H1 (cell line): ENCODE measurements around the gene AMIGO2. TPM values are rescaled to one million over a fixed set of nuclear protein-coding genes. Genes with fewer than 3 reads are reported as not detected.

ENCODE experiments used
- CTCF ChIA-PET: fragments of 300-600 bp; sonication (Branson Sonifier 250); formaldehyde crosslinking; loops from one replicate; lab custom pipeline; 2021; ENCODE audit not compliant: partially characterized antibody; lab: Charles Lee
- POLR2A ChIA-PET: fragments of 300-600 bp; sonication (Branson Sonifier 250); formaldehyde crosslinking; loops from one replicate; lab custom pipeline; 2021; ENCODE audit warnings: inconsistent platforms; ENCODE audit not compliant: partially characterized antibody; lab: Charles Lee
- DNase-seq, 2 experiments: peaks; one replicate each; pipeline versions ENCODE4 v3.0.0 to v3.0.0-alpha.2; 2010 to 2022; ENCODE audit warnings: low spot score in 2 of 2, low read depth in 1 of 2, mixed read lengths in 1 of 2
- FAIRE-seq: peaks from 2 replicates; lab custom pipeline; 2011; peaks lifted over from hg19 to GRCh38; lab: Jason Lieb, UNC
- H2AFZ ChIP-seq: 2 replicates; pipeline ENCODE4 v1.8.1; 2012; ENCODE audit warnings: low read length, inconsistent platforms
- H2AK5ac ChIP-seq: 2 replicates; pipeline ENCODE4 v1.6.1; 2013; ENCODE audit warnings: low read depth, low read length
- H2BK120ac ChIP-seq: replicated peaks from 2 replicates; pipeline ENCODE3; 2013; ENCODE audit warnings: low read depth, low read length, inconsistent platforms
- H2BK12ac ChIP-seq: 2 replicates; pipeline ENCODE4 v1.6.1; 2013; ENCODE audit warnings: low read depth, low read length
- H2BK15ac ChIP-seq: 2 replicates; pipeline ENCODE4 v1.6.1; 2013; ENCODE audit warnings: low read length
- H2BK20ac ChIP-seq: 2 replicates; pipeline ENCODE4 v1.6.1; 2013; ENCODE audit warnings: low read length
- H2BK5ac ChIP-seq: 2 replicates; pipeline ENCODE4 v1.6.1; 2013; ENCODE audit warnings: low read depth, low read length
- H3K14ac ChIP-seq: 2 replicates; pipeline ENCODE4 v1.6.1; 2013; ENCODE audit warnings: inconsistent platforms; ENCODE audit not compliant: insufficient read length
- H3K18ac ChIP-seq: 2 replicates; pipeline ENCODE4 v1.6.1; 2013; ENCODE audit warnings: low read length; ENCODE audit errors: extremely low read depth
- H3K23ac ChIP-seq: 2 replicates; pipeline ENCODE4 v1.6.1; 2013; ENCODE audit warnings: inconsistent platforms; ENCODE audit not compliant: insufficient read length
- H3K23me2 ChIP-seq: 2 replicates; pipeline ENCODE4 v1.6.1; 2013; ENCODE audit warnings: low read depth, low read length
- H3K27ac ChIP-seq: 2 replicates; pipeline ENCODE4 v1.6.1; 2011; ENCODE audit warnings: low read depth, low read length, inconsistent platforms
- H3K27me3 ChIP-seq, 4 experiments: replicated peaks in 1 of 4; 1 replicate in 1 of 4; 2 replicates in 3 of 4; pipeline versions ENCODE4 v1.6.1 to v1.8.1; 2011 to 2013; ENCODE audit warnings: low read length in 3 of 4, mild to moderate bottlenecking in 3 of 4, inconsistent platforms in 2 of 4, mixed read lengths in 2 of 4, moderate library complexity in 1 of 4; ENCODE audit not compliant: control insufficient read depth in 3 of 4, insufficient read depth in 3 of 4; ENCODE audit errors: extremely low read depth in 1 of 4
- H3K36me3 ChIP-seq, 4 experiments: 2 replicates each; pipeline versions ENCODE4 v1.6.1 to v1.8.1; 2011 to 2013; ENCODE audit warnings: mild to moderate bottlenecking in 4 of 4, low read length in 3 of 4, moderate library complexity in 2 of 4, control low read depth in 1 of 4, inconsistent platforms in 1 of 4; ENCODE audit not compliant: insufficient read depth in 4 of 4, control insufficient read depth in 2 of 4
- H3K4ac ChIP-seq: replicated peaks from 2 replicates; pipeline ENCODE3; 2013; ENCODE audit warnings: low read length, low read depth, mixed read lengths, inconsistent platforms; ENCODE audit not compliant: insufficient read length
- H3K4me1 ChIP-seq, 4 experiments: replicated peaks in 1 of 4; 1 replicate in 1 of 4; 2 replicates in 3 of 4; pipeline versions ENCODE4 v1.6.1 to v1.8.1; 2011 to 2013; ENCODE audit warnings: low read length in 3 of 4, inconsistent platforms in 2 of 4, mixed read lengths in 1 of 4; ENCODE audit not compliant: insufficient read depth in 4 of 4, control insufficient read depth in 3 of 4
- H3K4me2 ChIP-seq, 2 experiments: 2 replicates each; pipeline versions ENCODE4 v1.6.1 to v1.8.1; 2011 to 2013; ENCODE audit warnings: low read depth in 2 of 2, low read length in 2 of 2, control low read depth in 1 of 2, inconsistent platforms in 1 of 2, mild to moderate bottlenecking in 1 of 2; ENCODE audit not compliant: insufficient read depth in 1 of 2
- H3K4me3 ChIP-seq, 4 experiments: fragments of 200-600, 300-600 bp in 1 of 4; sonication (generic), shearing (Covaris generic), sonication (Bioruptor Twin) in 1 of 4; 2 replicates each; pipeline versions ENCODE4 v1.5.1 to v1.8.1; 2011 to 2016; ENCODE audit warnings: low read length in 4 of 4, low read depth in 3 of 4, control low read depth in 2 of 4, inconsistent platforms in 2 of 4, mild to moderate bottlenecking in 2 of 4, mixed read lengths in 1 of 4, moderate library complexity in 1 of 4; ENCODE audit not compliant: insufficient read depth in 2 of 4; ENCODE audit errors: extremely low read depth in 1 of 4
- H3K56ac ChIP-seq: replicated peaks from 2 replicates; pipeline ENCODE3; 2013; ENCODE audit warnings: low read depth, mild to moderate bottlenecking, mixed read lengths, low read length, inconsistent platforms; ENCODE audit not compliant: insufficient read length
- H3K79me1 ChIP-seq: 2 replicates; pipeline ENCODE4 v1.6.1; 2013; ENCODE audit warnings: low read depth, low read length, control low read depth
- H3K79me2 ChIP-seq, 2 experiments: 2 replicates each; pipeline versions ENCODE4 v1.6.1 to v1.8.1; 2012 to 2013; ENCODE audit warnings: low read length in 2 of 2, mild to moderate bottlenecking in 2 of 2, inconsistent platforms in 1 of 2; ENCODE audit not compliant: insufficient read depth in 2 of 2, control insufficient read depth in 1 of 2
- H3K9ac ChIP-seq, 4 experiments: replicated peaks in 1 of 4; 1 replicate in 1 of 4; 2 replicates in 3 of 4; pipeline versions ENCODE4 v1.6.1 to v1.8.1; 2011 to 2013; ENCODE audit warnings: low read depth in 3 of 4, low read length in 3 of 4, control low read depth in 2 of 4, mild to moderate bottlenecking in 2 of 4, moderate library complexity in 2 of 4, inconsistent platforms in 1 of 4; ENCODE audit errors: extremely low read depth in 1 of 4
- H3K9me3 ChIP-seq, 2 experiments: 2 replicates each; pipeline versions ENCODE4 v1.6.1 to v1.8.1; 2012 to 2013; ENCODE audit warnings: mild to moderate bottlenecking in 2 of 2, moderate library complexity in 2 of 2, control low read depth in 1 of 2, inconsistent platforms in 1 of 2, low read depth in 1 of 2, low read length in 1 of 2, mixed read lengths in 1 of 2; ENCODE audit not compliant: insufficient read depth in 2 of 2
- H4K20me1 ChIP-seq, 2 experiments: replicated peaks in 1 of 2; 2 replicates each; pipeline versions ENCODE3 to v1.8.1; 2011 to 2013; ENCODE audit warnings: inconsistent platforms in 2 of 2, low read length in 2 of 2, mild to moderate bottlenecking in 1 of 2; ENCODE audit not compliant: insufficient read depth in 2 of 2, control insufficient read depth in 1 of 2
- H4K5ac ChIP-seq: 2 replicates; pipeline ENCODE4 v1.6.1; 2013; ENCODE audit warnings: low read length, low read depth, mixed read lengths, inconsistent platforms; ENCODE audit not compliant: insufficient read length
- H4K8ac ChIP-seq: 2 replicates; pipeline ENCODE4 v1.8.0; 2013; ENCODE audit warnings: mild to moderate bottlenecking, moderate library complexity, low read length, inconsistent platforms; ENCODE audit not compliant: insufficient read depth; ENCODE audit errors: extremely low read depth
- H4K91ac ChIP-seq: replicated peaks from 2 replicates; pipeline ENCODE3; 2013; ENCODE audit warnings: low read length, mixed read lengths, inconsistent platforms; ENCODE audit not compliant: insufficient read length
- BACH1 ChIP-seq: IDR thresholded peaks from 2 replicates; pipeline ENCODE4 v1.6.1; 2012; ENCODE audit warnings: low read length, improper control_type of control experiment
- CBX8 ChIP-seq: fragments of 300-800, 300-1000 bp; sonication (generic); IDR thresholded peaks from 2 replicates; pipeline ENCODE4 v1.7.1; 2016; ENCODE audit warnings: low read depth, low read length, borderline replicate concordance
- CHD1 ChIP-seq: IDR thresholded peaks from 2 replicates; pipeline ENCODE4 v1.6.1; 2012; ENCODE audit warnings: low read depth, low read length, improper control_type of control experiment
- CREB1 ChIP-seq: IDR thresholded peaks from 2 replicates; pipeline ENCODE4 v1.6.1; 2012; ENCODE audit warnings: inconsistent platforms
- CTBP2 ChIP-seq: IDR thresholded peaks from 2 replicates; pipeline ENCODE4 v1.7.0; 2011; ENCODE audit warnings: borderline replicate concordance, mild to moderate bottlenecking, moderate library complexity, mixed read lengths, low read length; ENCODE audit not compliant: insufficient read depth, insufficient read length
- NANOG ChIP-seq: IDR thresholded peaks from 2 replicates; pipeline ENCODE4 v1.6.1; 2011; ENCODE audit warnings: low read length, low read depth, mild to moderate bottlenecking, inconsistent platforms; ENCODE audit not compliant: insufficient read depth, poor library complexity, severe bottlenecking
- RBBP5 ChIP-seq: IDR thresholded peaks from 2 replicates; pipeline ENCODE4 v1.7.1; 2012; ENCODE audit warnings: low read depth, mild to moderate bottlenecking, inconsistent platforms, low read length, moderate library complexity, borderline replicate concordance
- RFX5 ChIP-seq: IDR thresholded peaks from 2 replicates; pipeline ENCODE4 v1.6.1; 2011; ENCODE audit warnings: low read depth, low read length, improper control_type of control experiment, borderline replicate concordance
- RNF2 ChIP-seq: fragments of 200-900, 300-1000 bp; sonication (generic); IDR thresholded peaks from 2 replicates; pipeline ENCODE4 v1.7.1; 2016; ENCODE audit warnings: borderline replicate concordance, low read depth, mild to moderate bottlenecking, antibody characterized with exemption, low read length; ENCODE audit not compliant: poor library complexity, severe bottlenecking; ENCODE audit errors: missing control alignments
- TAF7 ChIP-seq: optimal IDR thresholded peaks from 2 replicates; pipeline ENCODE3; 2011; ENCODE audit warnings: low read depth, mild to moderate bottlenecking, inconsistent platforms, low read length, moderate library complexity, borderline replicate concordance
- YY1 ChIP-seq: IDR thresholded peaks from 2 replicates; pipeline ENCODE4 v1.6.1; 2011; ENCODE audit warnings: low read depth, mild to moderate bottlenecking, low read length
- WGBS, 2 experiments: shearing (Covaris generic) in 1 of 2; methylation state at CpG; one replicate each; pipeline versions ENCODE4 v1.1.6 to v1.1.7; 2013 to 2015; ENCODE audit warnings: low lambda C conversion rate in 2 of 2, mixed read lengths in 2 of 2, inconsistent platforms in 1 of 2, low coverage in 1 of 2, missing lambda C conversion rate in 1 of 2; ENCODE audit not compliant: insufficient replicate concordance in 2 of 2, insufficient coverage in 1 of 2, insufficient read length in 1 of 2; ENCODE audit errors: extremely low coverage in 1 of 2, missing lambda C conversion rate in 1 of 2; 5-methylcytosine and 5-hydroxymethylcytosine counted together
- polyA plus RNA-seq, 7 experiments: library from polyadenylated mRNA; depleted of rRNA in 3 of 7; stranded (reverse) in 5 of 7; unstranded in 2 of 7; fragments of >200 nt in 5 of 7; fragments of 200-250 nt in 2 of 7; gene quantifications; 1 replicate in 5 of 7; 2 replicates in 1 of 7; 4 replicates in 1 of 7; pipeline versions ENCODE4 v1.2.1 to v1.2.3, GENCODE V29; 2011 to 2013; ENCODE audit warnings: missing spikeins in 2 of 7, mixed read lengths in 2 of 7
- total RNA-seq: library from RNA; stranded (reverse); fragmentation: NEBNext Ultra II Directional; extraction: Animal tissue kit (Norgen Biotek cat#: 25700); gene quantifications from 2 replicates; pipeline ENCODE4 v1.2.1, GENCODE V29; 2021
- TF ChIP-seq, protein P1 (sequence below): IDR thresholded peaks from 2 replicates; pipeline ENCODE4 v1.6.1; 2011; ENCODE audit warnings: low read length, improper control_type of control experiment

Gene AMIGO2
- total and polyA plus RNA-seq, 2 of the 8 experiments (the other 6 are each of a cell fraction or from before 2014, with no cell fraction given) = 1.7 to 3.3 TPM

GRCh38 chr12:47085815-47086252, 6.1 kb upstream of the AMIGO2 start:
- no peak overlapping the region for H2BK15ac ChIP-seq
- H3K4me3 ChIP-seq = no peak overlapping the region
- no peaks in the 10 kb centered on the region for H4K20me1 ChIP-seq
- no peak overlapping the region; a peak in 1 of 4 replicates for H3K4me2 ChIP-seq
- POLR2A ChIA-PET = no interaction called here
- H3K36me3 ChIP-seq = no peaks in the 10 kb centered on the region
- no peaks in the 10 kb centered on the region for H3K79me2 ChIP-seq
- no peak overlapping the region for H3K27ac ChIP-seq
- CTCF ChIA-PET = interaction anchor here (0.7 to 5.8 kb wide), 3 partner anchors 14 to 221 kb away, joined by 3 to 41 read pairs (median 4); no protein-coding TSS in a partner anchor
- H2AK5ac ChIP-seq = no peak overlapping the region
- H3K23me2 ChIP-seq = peaks cover under 1% of the 10 kb centered on the region; the same call in 1 of the 2 replicates
- no peak overlapping the region for H3K4ac ChIP-seq
- DNase-seq = no peak
- H4K91ac ChIP-seq = no peak overlapping the region
- H3K56ac ChIP-seq = no peak overlapping the region
- no peak overlapping the region for H3K23ac ChIP-seq
- H3K79me1 ChIP-seq = no peaks in the 10 kb centered on the region
- H2BK20ac ChIP-seq = no peak overlapping the region
- H3K4me1 ChIP-seq = peaks cover 0 to 12% (median 3%) of the 10 kb centered on the region in 4 experiments; a peak in 3 of 7 replicates
- H2BK120ac ChIP-seq = no peak overlapping the region
- no peak overlapping the region for H3K14ac ChIP-seq
- H3K9me3 ChIP-seq = no peaks in the 10 kb centered on the region
- FAIRE-seq = no peak
- no peak overlapping the region for H4K8ac ChIP-seq
- H3K18ac ChIP-seq = no peak overlapping the region
- H4K5ac ChIP-seq = no peak overlapping the region
- no peak overlapping the region for H3K9ac ChIP-seq
- H2AFZ ChIP-seq = no peak overlapping the region
- WGBS, 2 experiments = 57% methylated on average over 6 of the region's 6 CpGs; no CpG with 5 or more reads in 1 of the 2 experiments
- H3K27me3 ChIP-seq = peaks cover 0 to under 1% (median 0%) of the 10 kb centered on the region in 4 experiments; a peak in 1 of 7 replicates
- H2BK12ac ChIP-seq = no peak overlapping the region
- H2BK5ac ChIP-seq = no peak overlapping the region
- TF ChIP-seq RBBP5 (no peak), RFX5 (no peak), CBX8 (no peak), NANOG (no peak), CTBP2 (no peak), CHD1 (no peak), RNF2 (no peak), YY1 (no peak), BACH1 (no peak), CREB1 (no peak), TAF7 (no peak)
- TF ChIP-seq, protein P1, sequence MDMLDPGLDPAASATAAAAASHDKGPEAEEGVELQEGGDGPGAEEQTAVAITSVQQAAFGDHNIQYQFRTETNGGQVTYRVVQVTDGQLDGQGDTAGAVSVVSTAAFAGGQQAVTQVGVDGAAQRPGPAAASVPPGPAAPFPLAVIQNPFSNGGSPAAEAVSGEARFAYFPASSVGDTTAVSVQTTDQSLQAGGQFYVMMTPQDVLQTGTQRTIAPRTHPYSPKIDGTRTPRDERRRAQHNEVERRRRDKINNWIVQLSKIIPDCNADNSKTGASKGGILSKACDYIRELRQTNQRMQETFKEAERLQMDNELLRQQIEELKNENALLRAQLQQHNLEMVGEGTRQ = no peak
